IPS DF 6.9 (cell line): ENCODE data around the gene CUX1.

Source experiments
- DNase-seq: peaks from one replicate; pipeline ENCODE4 v3.0.0-alpha.2; 2013; ENCODE audit warnings: low read depth, low spot score
- H3K27ac ChIP-seq: one replicate; pipeline ENCODE4 v1.5.1; 2013; ENCODE audit warnings: low read length, control low read depth
- H3K27me3 ChIP-seq: 2 replicates; pipeline ENCODE4 v1.6.1; 2013; ENCODE audit warnings: mild to moderate bottlenecking, low read length; ENCODE audit not compliant: control insufficient read depth, insufficient read depth
- H3K36me3 ChIP-seq: 2 replicates; pipeline ENCODE4 v1.6.1; 2013; ENCODE audit warnings: low read length; ENCODE audit not compliant: control insufficient read depth, insufficient read depth
- H3K4me1 ChIP-seq: 2 replicates; pipeline ENCODE4 v1.6.1; 2013; ENCODE audit warnings: low read length; ENCODE audit not compliant: control insufficient read depth, insufficient read depth
- H3K4me3 ChIP-seq: 2 replicates; pipeline ENCODE4 v1.5.1; 2013; ENCODE audit warnings: mild to moderate bottlenecking, low read length
- H3K9me3 ChIP-seq: 2 replicates; pipeline ENCODE4 v1.6.1; 2013; ENCODE audit warnings: low read length, inconsistent platforms; ENCODE audit not compliant: control insufficient read depth, insufficient read depth
- WGBS: extraction: QIAGEN DNeasy Blood & Tissue Kit; methylation state at CpG from one replicate; pipeline ENCODE4 v1.1.7; 2013; ENCODE audit warnings: mixed read lengths, missing lambda C conversion rate; ENCODE audit not compliant: insufficient read length, insufficient coverage; 5-methylcytosine and 5-hydroxymethylcytosine counted together

CUX1 gene

DNA sequence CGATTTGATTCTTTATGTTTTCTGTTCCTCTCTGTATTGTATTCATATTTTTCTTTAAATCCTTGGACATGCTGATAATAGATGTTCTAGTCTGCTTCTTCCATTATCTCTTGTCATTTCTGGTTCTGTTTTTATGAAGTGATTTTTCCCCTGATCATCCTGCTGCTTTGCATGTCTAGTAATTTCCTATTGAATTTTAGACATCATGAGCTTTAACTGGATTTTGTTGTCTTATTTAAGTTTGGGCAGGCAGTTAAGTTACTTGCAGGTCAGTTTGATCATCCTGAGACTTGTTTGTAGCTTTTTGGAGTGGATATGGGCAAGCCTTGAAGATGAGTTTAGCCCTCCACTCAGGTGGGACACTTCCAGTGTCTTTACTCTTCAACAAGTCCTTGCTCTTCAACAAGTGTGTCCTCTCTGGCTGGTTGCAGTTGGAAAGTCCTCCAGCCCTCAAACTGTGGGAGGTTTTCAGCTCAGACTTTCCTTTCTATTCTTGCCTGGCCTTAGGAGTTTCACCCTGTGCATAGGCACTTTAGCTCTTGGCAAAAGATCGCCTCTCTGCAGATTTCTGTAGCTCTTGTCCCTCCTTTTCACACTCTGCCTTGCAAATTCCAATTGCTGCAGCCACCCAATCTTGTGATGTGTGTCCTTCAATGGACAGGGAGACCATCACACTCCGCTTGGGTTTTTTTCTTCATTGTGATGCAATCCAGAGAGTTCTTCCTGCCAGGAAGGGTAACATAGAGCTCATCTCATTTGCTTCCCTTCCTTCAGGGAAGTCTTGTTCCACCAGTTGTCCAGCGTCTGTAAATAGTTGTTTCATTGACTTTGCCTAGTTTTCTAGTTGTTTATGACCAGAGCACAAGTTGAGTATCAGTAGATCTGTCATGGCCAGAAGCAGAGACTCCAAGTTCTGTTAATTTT is 272.0 kb downstream of the CUX1 start:
- H3K27ac ChIP-seq: no peak overlapping the region
- peaks cover 4% of the 10 kb centered on the region for H3K4me1 ChIP-seq
- DNase-seq: no peak
- no peaks in the 10 kb centered on the region for H3K9me3 ChIP-seq
- H3K4me3 ChIP-seq: no peak overlapping the region
- H3K27me3 ChIP-seq: no peaks in the 10 kb centered on the region
- no CpG with 5 or more reads among the region's 4 CpGs for WGBS
- H3K36me3 ChIP-seq: no peaks in the 10 kb centered on the region

- WGBS: no CpG with 5 or more reads among the region's 14 CpGs
- no peak overlapping the region for H3K4me3 ChIP-seq
- H3K4me1 ChIP-seq: peaks cover 4% of the 10 kb centered on the region
- H3K27me3 ChIP-seq: no peaks in the 10 kb centered on the region
- H3K27ac ChIP-seq: no peak overlapping the region
- no peaks in the 10 kb centered on the region for H3K9me3 ChIP-seq
- H3K36me3 ChIP-seq: 0 out of 2 replicates have a peak, but pooled peaks cover 3% of the 10 kb centered on the region
- DNase-seq: no peak
Observed at GRCh38 chr7:102093599-102094315, 276.3 kb downstream of the CUX1 start.

DNA sequence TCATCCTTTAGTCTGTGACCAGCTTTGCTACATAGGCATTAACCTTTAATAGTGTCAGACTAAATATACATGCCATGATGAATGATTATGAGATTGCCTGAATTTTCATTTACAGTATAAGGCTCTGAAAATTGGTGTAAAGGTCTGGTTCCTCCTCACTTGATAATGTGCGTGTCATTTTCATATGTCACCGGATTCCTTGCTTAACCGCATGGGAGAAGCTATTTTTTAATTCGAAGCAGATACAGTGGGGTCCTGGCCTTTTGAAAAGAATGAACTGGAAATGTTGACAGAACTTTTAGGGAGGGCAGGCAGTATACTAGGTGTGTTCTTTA is 276.9 kb downstream of the CUX1 start:
- no peak for DNase-seq
- H3K27me3 ChIP-seq: no peaks in the 10 kb centered on the region
- no CpG with 5 or more reads among the region's 4 CpGs for WGBS
- H3K27ac ChIP-seq: no peak overlapping the region
- no peak overlapping the region for H3K4me3 ChIP-seq
- H3K9me3 ChIP-seq: no peaks in the 10 kb centered on the region
- 0 out of 2 replicates have a peak, but pooled peaks cover 3% of the 10 kb centered on the region for H3K36me3 ChIP-seq
- peaks cover 4% of the 10 kb centered on the region for H3K4me1 ChIP-seq

GRCh38 chr7:102095321-102096011 is 278.0 kb downstream of the CUX1 start:
- no peak overlapping the region for H3K27ac ChIP-seq
- H3K36me3 ChIP-seq: 0 out of 2 replicates have a peak, but pooled peaks cover 3% of the 10 kb centered on the region
- peaks cover 2% of the 10 kb centered on the region; the same call in 1 of the 2 replicates for H3K4me1 ChIP-seq
- no peaks in the 10 kb centered on the region for H3K9me3 ChIP-seq
- H3K27me3 ChIP-seq: no peaks in the 10 kb centered on the region
- DNase-seq: no peak
- H3K4me3 ChIP-seq: no peak overlapping the region
- no CpG with 5 or more reads among the region's 16 CpGs for WGBS

DNA sequence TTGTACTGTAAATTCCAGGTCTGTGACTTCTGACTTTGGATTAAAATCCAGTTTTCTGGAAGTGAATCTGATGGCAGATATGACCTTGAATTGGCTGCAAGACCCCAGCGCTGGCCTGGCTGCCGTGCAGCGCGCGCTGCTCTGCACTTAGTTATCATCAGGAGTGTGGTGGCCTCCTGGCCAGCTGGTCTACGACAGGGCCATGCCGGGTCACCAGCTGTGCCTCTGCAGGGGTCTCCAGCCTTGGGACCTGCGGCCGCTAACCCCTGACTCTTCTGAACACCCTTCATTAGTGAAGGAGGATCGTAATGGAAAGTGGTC is 278.5 kb downstream of the CUX1 start:
- Histone ChIP-seq H3K36me3 (0 out of 2 replicates have a peak, but pooled peaks cover 3% of the 10 kb centered on the region), H3K4me3 (no peak overlapping the region), H3K27me3 (no peaks in the 10 kb centered on the region), H3K4me1 (peaks cover 2% of the 10 kb centered on the region; the same call in 1 of the 2 replicates), H3K27ac (no peak overlapping the region), H3K9me3 (no peaks in the 10 kb centered on the region)
- no peak for DNase-seq
- WGBS: no CpG with 5 or more reads among the region's 10 CpGs

- Histone ChIP-seq H3K4me3 (no peak overlapping the region), H3K4me1 (peaks cover 2% of the 10 kb centered on the region; the same call in 1 of the 2 replicates), H3K36me3 (0 out of 2 replicates have a peak, but pooled peaks cover 3% of the 10 kb centered on the region), H3K9me3 (no peaks in the 10 kb centered on the region), H3K27ac (no peak overlapping the region), H3K27me3 (no peaks in the 10 kb centered on the region)
- no CpG with 5 or more reads among the region's 19 CpGs for WGBS
- DNase-seq: no peak
Observed at GRCh38 chr7:102096706-102097427, 279.4 kb downstream of the CUX1 start.

GRCh38 chr7:102097601-102098161 is 280.3 kb downstream of the CUX1 start:
- Histone ChIP-seq H3K4me1 (no peaks in the 10 kb centered on the region; the same call in 1 of the 2 replicates), H3K27me3 (no peaks in the 10 kb centered on the region), H3K9me3 (no peaks in the 10 kb centered on the region), H3K4me3 (no peak overlapping the region), H3K36me3 (0 out of 2 replicates have a peak, but pooled peaks cover 3% of the 10 kb centered on the region), H3K27ac (no peak overlapping the region)
- DNase-seq: no peak
- no CpG with 5 or more reads among the region's 13 CpGs for WGBS

DNA sequence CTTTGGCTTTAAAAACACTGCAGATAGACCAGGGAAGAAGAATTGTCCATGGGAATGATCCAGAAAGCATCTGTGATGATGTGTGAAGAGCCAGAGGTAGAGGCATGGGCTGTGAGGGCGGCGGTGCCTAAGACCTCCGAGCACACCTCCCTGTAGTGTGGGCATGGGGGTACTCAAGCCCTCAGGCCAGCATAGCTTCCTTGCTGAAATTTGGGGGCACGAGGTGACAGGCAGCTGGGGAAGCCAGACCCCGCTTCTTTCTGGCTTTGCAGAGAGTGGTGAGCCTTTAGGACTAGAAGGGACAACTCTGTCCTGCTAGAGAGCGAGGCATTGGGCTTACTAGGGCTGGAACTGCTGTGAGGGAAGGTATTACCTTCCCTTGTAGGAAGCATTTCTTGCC is 281.6 kb downstream of the CUX1 start:
- Histone ChIP-seq H3K27me3 (no peaks in the 10 kb centered on the region), H3K9me3 (no peaks in the 10 kb centered on the region), H3K4me3 (no peak overlapping the region), H3K27ac (no peak overlapping the region), H3K36me3 (0 out of 2 replicates have a peak, but pooled peaks cover 3% of the 10 kb centered on the region), H3K4me1 (no peaks in the 10 kb centered on the region; the same call in 1 of the 2 replicates)
- WGBS: no CpG with 5 or more reads among the region's 6 CpGs
- no peak for DNase-seq

DNA sequence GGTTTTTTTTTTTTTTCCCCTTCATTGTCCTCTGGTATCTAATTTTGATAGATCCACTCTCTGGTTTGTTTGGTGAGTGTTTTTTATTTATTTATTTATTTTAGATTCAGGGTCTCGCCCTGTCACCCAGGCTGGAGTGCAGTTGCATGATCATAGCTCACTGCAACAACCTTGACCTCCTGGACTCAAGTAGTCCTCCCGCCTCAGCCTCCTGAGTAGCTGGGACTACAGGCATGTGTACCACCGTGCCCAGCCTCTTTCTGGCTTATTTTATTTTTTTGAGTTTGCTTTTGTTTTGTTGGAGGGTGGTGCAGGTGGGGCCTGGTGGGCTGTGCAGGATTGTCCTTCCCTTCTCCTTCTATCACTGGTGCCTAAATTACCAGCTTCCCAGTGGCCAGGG is 282.0 kb downstream of the CUX1 start:
- Histone ChIP-seq H3K36me3 (0 out of 2 replicates have a peak, but pooled peaks cover 3% of the 10 kb centered on the region), H3K27ac (no peak overlapping the region)
- no CpG with 5 or more reads among the region's 3 CpGs for WGBS

More for the DNA sequence above, 282.0 kb downstream of the CUX1 start:
- Histone ChIP-seq H3K4me1 (no peaks in the 10 kb centered on the region; the same call in 1 of the 2 replicates), H3K4me3 (no peak overlapping the region), H3K27me3 (no peaks in the 10 kb centered on the region), H3K9me3 (no peaks in the 10 kb centered on the region)
- DNase-seq: no peak
